GM21360 (cell line): ENCODE results near the gene WHAMM.
A peak's percentile ranks its signal among the peaks of the same experiment; 100 is the strongest.
"Not testable (repeated sequence)": the region's sequence is repeated elsewhere in the genome, so short reads cannot be mapped to it uniquely, and the experiment has no call there.

Experiments
- ATAC-seq: cut with Tn5 transposase; IDR thresholded peaks from one replicate; pipeline ENCODE4 v1.9.1; 2021; ENCODE audit warnings: mild to moderate bottlenecking, moderate library complexity; ENCODE audit not compliant: unreplicated experiment

WHAMM gene, protein sequence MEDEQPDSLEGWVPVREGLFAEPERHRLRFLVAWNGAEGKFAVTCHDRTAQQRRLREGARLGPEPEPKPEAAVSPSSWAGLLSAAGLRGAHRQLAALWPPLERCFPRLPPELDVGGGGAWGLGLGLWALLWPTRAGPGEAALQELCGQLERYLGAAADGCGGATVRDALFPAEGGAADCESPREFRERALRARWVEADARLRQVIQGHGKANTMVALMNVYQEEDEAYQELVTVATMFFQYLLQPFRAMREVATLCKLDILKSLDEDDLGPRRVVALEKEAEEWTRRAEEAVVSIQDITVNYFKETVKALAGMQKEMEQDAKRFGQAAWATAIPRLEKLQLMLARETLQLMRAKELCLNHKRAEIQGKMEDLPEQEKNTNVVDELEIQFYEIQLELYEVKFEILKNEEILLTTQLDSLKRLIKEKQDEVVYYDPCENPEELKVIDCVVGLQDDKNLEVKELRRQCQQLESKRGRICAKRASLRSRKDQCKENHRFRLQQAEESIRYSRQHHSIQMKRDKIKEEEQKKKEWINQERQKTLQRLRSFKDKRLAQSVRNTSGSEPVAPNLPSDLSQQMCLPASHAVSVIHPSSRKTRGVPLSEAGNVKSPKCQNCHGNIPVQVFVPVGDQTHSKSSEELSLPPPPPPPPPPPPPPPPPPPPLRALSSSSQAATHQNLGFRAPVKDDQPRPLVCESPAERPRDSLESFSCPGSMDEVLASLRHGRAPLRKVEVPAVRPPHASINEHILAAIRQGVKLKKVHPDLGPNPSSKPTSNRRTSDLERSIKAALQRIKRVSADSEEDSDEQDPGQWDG

DNA sequence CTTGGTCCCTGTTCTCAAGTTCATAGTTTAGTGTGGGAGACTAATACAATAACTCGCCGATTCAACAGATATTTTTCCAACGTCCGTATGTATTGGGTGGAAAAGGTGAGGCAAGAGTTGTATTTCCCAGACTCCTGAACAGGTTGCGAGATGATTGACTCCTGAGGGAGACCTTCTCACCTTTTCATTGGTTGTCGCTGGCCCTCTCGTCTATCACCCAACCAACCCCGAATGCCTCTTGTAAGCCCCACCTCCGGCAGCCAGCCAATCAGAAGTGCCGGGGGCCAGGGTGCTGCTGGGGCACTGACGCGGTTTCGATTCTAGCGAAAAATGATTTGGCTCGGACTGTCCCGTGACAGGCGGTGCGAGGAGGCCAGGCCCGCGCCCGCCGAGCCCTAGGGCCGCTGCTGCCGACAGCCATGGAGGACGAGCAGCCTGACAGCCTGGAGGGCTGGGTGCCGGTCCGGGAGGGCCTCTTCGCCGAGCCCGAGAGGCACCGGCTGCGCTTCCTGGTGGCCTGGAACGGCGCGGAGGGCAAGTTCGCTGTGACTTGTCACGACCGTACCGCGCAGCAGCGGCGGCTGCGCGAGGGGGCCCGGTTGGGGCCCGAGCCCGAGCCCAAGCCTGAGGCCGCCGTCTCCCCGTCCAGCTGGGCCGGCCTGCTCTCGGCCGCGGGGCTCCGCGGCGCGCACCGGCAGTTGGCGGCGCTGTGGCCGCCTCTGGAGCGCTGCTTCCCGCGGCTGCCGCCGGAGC, at the start of gene WHAMM:
WHAMM (plus strand) TSS at position 321 of the 753 bp plus-strand sequence; CDS start at position 420, 99 bp downstream.
- peak; percentile 66 for ATAC-seq

DNA sequence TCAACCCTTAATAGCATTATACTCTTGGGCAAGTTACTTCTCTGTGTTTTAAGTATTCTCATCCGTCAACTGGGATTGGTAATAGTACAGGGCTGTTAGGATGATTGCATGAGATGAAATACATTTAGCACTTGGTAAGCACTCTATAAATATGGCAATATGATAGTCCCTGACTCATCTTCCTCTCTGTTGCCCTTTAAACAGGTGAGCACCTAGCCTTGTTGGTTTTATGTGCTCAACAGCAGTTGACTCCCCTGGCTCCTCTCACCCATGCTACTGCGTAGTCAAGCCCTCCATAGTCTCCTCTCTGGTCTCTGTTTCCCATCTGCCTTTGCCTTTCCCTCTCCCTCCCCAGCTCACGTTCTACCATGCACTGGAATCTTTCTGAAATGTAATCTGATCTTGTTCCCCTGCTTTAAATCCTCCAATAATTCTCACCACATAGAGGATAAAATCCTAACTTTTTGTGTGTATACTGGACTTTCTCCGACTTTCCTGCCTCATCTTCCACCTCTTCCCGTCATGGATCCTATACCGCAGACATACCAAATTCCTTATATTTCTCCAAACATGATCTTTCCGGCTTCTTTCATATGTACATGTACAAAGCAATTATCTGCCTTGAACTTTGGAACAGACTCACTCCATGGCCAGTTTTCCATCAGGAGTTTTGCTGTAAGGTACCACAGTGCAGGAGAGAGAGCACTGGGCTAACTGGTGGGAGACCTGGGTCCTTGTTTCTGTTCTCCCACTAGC, 45.9 kb upstream of the WHAMM start:
- no peak for ATAC-seq

DNA sequence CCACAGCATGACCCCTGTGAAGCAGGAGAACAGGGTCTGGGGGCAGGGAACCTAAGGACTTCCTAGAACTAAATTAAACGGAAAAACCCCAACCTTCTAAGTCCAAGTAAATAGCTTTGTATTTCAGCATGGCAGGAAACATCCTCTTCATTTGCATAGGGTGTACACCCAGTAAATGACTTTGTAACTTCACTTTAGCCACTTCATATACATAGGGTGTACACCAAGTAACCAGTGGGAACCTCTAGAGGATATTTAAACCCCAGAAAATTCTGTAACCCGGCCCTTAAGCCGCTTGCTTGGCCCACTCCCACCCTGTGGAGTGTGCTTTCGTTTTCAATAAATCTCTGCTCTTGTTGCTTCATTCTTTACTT, 45.3 kb upstream of the WHAMM start:
- ATAC-seq, result no peak

DNA sequence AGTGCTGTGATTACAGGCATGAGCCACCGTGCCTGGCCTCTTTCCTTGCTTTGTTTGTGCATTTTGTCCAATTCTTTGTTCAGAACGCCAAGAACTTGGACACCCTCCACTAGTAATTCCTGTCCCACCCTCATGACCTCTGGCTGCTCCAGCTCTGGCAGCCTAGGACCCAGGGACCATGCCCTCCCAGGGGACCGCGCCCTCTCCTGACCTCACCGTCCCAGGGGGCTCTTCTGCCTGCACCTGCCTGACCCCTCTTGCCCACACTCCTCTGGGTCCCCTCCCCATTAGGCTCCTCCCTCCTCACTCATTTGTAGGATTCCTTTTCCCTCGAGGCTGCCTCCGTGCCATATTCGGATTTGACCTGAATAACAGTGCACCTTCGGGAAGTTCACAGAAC, 44.7 kb upstream of the WHAMM start:
- ATAC-seq, result no peak

DNA sequence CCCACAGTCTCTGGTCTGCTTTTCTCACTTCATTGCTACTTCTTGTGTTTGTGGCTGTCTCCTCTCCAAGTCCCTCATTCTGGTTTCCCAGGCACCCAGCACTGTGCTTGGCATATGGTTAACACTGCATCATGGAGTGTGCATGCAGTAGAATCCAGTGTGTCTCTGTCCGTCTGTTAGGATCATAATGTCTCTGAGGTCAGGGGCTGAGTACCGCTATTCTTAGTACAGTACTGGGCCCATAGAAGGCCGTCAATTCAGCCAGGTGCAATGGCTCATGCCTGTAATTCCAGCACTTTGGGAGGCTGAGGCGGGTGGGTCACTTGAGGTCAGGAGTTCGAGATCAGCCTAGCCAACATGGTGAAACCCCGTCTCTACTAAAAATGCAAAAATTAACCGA, 43.2 kb upstream of the WHAMM start:
- not testable (repeated sequence) for ATAC-seq

DNA sequence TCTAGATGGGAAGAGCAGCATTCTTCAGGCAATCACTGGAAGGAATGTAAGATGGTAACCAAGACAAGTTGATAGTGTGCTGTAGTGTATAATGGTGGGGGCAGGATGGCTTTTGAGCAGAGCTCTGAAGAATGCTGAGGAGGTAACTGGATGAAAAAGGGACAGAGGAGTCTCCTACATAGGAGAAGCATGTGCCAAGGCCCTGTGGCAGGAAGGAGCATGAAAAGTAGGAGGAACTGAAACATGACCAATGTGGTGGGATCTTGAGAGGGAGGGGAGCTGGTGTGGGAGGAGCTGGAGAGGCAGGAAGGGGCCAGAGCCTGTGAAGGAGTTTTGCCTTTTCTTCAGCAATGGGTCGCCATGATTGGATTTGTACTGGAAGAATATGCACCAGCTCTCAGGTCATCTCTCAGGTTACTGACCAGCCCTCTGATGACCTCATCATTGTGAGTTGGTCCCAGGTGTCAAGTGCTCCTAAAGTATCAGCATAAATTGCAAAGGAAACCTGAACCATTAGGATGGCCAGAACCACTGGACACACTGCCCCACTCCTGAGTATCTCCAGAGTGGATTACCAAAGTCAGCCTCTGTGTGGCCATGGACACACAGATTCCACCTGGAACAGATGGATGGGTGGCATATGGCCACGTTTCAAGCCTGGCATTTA, 42.1 kb upstream of the WHAMM start:
- ATAC-seq, result no peak

DNA sequence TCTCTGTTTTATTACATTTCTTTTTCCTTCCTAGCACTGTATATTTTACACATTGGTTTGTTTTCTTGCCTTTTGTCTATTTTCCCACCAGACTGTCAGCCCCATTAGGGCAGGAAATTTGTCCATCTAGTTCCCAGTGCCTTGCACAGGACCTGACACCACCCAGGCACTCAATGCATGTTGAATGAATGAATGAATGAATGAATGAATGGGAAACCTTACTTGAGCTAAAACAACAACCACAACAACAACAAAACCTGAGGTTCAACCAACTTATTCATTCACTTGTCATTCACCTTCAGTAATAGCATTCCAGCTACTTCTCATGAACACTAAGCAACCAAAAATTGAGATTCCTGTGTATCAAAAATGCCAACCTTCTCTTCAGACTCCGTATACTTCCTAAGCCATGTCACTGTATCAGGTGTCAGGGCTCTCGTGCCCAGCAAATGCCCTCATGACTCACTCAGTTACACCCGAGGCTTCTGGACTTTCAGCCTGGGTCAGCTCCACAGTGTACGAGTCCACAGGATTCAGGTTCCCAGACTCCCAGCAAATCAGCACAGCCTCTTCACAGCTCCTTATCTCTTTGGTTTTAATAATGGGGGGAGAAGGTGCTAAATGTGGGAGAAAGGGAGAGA, 40.9 kb upstream of the WHAMM start:
- ATAC-seq, result no peak

DNA sequence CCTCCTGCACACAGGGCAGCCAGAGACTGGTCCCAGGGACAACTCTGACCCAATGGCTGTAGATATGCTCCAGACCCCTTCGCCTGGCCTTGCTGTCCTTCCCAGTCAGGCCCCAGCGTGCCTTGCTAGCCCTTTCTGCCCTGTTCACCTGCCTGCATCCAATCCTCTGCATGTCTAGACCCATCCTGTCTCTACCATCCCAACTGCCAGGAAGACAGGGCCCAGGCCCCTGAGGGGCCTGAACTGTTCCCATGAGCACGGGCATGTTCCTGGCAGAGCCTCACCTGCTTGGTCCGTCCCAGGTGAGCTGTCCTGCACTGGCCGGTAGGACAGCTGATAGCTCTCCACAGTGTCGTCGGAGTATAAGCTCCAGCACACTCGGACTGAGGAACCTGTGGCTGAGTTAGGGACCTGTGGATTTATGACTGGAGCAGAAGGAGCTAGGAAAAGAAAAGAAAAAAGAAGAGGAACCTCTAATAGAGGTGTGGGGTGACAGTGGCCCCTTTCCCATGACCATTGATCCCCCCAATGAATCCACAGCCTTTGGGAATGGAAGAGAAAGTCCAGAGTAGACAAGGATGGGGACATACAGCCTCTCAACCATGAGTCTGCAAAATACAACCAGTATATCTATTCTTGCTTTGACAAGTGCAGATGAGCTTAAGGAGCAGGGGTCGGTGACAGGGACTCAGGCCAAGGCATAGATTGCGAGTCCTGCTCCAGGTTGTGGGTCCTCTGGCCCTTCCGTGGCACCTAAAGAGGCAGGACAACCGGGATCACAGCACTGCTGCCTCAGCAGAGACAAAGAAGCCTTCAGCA, 37.4 kb upstream of the WHAMM start:
- ATAC-seq, result no peak

DNA sequence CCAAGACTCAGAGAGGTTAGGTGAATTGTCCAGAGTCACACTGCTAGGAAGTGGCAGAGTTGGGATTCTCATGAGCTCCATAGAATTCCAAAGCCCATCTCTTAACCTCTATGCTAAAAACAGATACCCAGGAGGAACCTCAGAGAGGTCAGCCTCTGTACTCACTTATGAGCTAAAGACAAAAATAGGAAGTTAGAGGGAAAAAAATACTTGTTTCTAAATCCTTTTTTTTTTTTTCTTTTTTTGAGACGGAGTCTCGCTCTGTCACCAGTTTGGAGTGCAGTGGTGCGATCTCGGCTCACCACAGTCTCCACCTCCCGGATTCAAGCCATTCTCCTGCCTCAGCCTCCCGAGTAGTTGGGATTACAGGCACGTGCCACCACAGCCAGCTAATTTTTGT, 34.9 kb upstream of the WHAMM start:
- ATAC-seq, result no peak

DNA sequence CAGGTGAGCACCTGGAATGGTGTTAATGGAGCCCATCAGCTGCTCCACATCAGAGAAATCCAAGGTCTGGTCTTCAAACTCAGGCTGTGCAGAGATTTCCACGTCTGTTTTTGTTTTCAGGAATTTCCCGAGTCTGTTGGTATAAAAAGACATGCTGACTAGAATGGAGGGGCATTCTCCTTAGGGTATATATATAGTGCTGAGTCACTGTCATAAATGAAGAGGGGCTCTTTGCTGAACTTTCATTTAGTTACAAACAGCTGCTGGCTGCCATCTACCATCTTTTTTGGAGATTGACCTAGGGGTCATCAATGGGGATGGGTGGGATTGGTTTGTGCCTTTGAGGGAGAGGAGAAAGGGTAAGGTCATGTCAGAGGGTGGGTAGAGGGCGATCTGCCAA, 30.7 kb upstream of the WHAMM start:
- no peak for ATAC-seq

DNA sequence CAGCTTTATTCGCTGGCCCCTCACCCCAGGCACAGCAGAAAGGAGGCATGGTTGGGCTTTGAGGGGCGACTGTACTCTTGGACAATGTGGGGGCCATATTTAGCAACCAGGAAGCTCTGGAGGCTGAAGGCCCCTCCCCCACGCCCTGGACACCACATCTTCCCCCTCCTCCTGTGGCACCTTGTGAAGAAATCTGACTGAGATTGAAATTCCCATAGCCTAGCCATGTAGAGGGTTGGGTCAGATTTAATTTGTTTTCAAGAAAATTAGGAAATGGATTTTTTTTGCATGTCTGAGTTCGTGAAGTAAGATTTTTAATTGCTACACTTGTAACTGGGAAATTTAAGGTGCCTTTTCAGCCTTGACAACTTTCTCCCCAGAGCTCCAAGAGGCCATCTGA, 28.1 kb upstream of the WHAMM start:
- no peak for ATAC-seq

DNA sequence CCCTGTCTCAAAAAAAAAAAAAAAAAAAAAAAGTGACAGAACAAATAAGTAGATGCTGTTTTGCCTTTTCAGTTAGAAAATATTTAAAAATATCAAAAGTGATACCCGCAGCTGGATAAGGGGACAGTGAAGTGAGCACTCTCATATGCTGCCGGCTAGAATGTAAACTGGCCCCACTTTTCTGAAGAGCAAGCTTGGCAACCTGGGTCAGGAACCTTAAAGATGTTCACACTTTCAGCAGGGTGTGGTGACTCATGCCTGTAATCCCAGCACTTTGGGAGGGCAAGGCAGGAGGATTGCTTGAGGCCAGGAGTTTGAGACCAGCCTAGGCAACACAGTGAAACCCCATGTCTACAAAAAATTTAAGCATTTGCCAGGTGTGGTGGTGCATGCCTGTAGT, 20.9 kb upstream of the WHAMM start:
- no peak for ATAC-seq

DNA sequence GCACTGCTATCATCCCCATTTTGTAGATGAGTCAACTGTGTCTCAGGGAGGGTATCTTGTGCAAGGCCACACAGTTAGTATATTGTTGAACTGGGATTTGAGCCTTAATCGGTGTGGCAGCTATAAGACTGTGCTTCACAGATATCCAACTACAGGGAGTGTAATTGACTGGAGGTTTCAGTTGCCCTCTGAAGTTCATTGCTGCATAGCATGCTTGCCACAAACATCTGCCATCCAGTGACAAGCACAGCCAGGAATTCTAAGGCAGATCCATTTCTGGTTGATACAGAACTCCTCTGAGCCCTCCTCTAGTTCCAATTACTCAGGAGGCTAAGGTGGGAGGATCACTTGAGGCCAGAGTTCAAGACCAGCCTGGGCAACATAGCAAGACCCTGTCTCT, 19.9 kb upstream of the WHAMM start:
- ATAC-seq, result no peak

DNA sequence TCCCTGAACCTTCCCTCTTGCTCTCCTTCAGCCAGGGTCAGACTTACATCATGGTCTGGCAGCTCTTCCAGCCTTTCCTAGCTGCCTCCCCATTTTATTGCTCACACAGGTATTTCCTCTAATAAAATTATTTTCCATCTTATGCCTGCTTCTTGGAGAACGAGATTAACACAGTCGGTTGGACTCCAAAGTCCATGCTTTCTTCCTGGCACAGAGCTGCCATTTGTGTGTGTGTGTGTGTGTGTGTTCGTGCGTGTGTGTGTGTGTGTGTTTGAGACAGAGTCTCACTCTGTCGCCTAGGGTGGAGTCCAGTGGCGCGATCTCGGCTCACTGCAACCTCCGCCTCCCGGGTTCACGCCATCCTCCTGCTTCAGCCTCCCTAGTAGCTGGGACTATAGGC, 19.1 kb upstream of the WHAMM start:
- no peak for ATAC-seq

DNA sequence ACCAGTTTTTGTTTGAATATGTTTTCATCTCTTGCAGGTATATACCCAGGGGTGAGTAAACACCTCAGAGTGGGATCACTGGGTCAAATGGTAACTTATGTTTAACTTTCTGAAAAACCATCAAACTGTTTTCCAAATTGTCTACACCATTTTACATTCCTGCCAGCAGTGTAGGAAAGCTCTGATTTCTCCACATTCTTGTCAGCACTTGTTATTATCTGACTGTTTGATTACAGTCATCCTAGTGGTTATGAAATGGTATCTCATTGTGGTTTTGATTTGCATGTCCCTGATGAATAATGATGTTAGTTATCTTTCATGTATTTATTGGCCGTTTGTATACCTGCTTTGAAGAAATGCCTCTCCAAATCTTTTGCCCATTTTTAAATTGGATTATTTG, 17.4 kb upstream of the WHAMM start:
- ATAC-seq, result no peak

DNA sequence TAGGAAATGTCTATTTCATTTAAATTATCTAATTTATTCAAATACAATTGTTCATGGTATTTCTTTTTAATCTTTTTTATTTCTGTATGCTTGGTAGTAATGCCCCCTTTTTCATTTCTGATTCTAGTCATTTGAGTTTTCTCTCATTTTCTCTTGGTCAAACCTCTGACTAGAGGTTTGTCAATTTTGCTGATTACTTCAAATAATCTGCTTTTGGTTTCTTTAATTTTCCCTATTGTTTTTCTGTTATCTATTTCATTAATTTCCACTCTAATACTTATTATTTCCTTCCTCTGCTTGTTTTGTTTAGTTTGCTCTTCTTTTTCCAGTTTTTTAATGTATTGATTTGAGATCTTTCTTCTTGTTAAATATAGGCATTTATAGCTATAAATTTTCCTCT, 15.7 kb upstream of the WHAMM start:
- no peak for ATAC-seq

DNA sequence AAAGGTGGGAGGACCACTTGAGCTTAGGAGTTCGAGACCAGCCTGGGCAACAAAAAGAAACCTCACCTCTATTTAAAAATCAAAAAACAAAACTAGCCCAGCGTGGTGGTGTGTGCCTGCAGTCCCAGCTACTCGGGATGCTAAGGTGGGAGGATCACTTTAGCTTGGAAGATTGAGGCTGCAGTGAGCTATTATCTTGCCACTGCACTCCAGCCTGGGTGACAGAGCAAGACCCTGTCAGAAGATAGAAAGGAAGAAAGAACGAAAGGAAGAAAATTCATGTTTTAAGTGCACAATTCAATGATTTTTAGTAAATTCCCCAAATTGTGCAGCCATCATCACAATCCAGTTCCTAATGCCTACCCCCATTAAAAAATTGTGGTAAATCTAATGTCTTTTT, 11.3 kb upstream of the WHAMM start:
- ATAC-seq, result no peak

DNA sequence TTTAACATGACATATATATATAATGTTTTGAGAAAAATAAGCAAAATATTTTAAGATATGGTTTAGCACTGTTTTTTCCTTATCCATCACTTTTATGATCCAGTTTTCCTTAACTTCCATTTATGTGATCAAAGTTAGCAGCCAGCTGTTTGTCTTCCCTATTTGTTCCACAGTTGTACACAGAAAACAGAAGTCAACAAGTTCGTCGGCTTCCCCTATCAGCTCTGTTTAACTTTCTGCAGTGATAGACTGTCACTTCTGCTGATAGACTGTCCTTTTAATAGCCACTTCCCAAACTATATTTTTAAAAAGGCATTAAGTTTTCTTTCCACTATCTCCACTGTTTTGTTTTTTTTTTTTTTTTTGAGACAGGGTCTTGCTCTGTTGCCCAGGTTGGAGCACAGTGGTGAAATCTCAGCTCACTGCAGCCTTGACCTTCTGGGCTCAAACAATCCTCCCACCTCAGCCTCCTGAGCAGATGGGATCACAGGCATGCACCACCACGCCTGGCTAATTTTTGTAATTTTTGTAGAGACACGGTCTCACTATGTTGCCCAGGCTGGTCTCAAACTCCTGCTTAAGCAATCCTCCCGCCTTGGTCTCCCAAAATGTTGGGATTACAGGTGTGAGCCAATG, 10.8 kb upstream of the WHAMM start:
- no peak for ATAC-seq
